DOHH2 (cell line): Measurements from ENCODE around the gene AP1S3.

Source experiments
- H3F3A ChIP-seq: fragments of 200-600 bp; sonication (generic), shearing (Covaris generic); 2 replicates; pipeline ENCODE4 v1.6.0; 2016; ENCODE audit warnings: antibody characterized with exemption, mild to moderate bottlenecking; ENCODE audit not compliant: control insufficient read depth, insufficient read depth
- H3K27ac ChIP-seq: fragments of 200-600 bp; sonication (generic); 2 replicates; pipeline ENCODE4 v1.5.1; 2014; ENCODE audit warnings: low read depth, mild to moderate bottlenecking, low read length, moderate library complexity
- H3K27me3 ChIP-seq: fragments of 200-600 bp; sonication (generic); 2 replicates; pipeline ENCODE4 v1.6.1; 2014; ENCODE audit warnings: mild to moderate bottlenecking, low read length, mixed read lengths; ENCODE audit not compliant: control insufficient read depth
- H3K36me3 ChIP-seq: fragments of 200-600 bp; sonication (generic); 2 replicates; pipeline ENCODE4 v1.6.1; 2014; ENCODE audit warnings: mild to moderate bottlenecking, low read length, moderate library complexity, mixed read lengths; ENCODE audit not compliant: control insufficient read depth
- H3K4me1 ChIP-seq: fragments of 200-600 bp; sonication (generic); 2 replicates; pipeline ENCODE4 v1.6.1; 2014; ENCODE audit warnings: mild to moderate bottlenecking, low read length, mixed read lengths; ENCODE audit not compliant: control insufficient read depth
- H3K4me2 ChIP-seq: fragments of 200-600 bp; sonication (generic); 2 replicates; pipeline ENCODE4 v1.6.0; 2014; ENCODE audit warnings: mild to moderate bottlenecking, low read length, moderate library complexity
- H3K4me3 ChIP-seq: fragments of 200-600 bp; sonication (generic); 2 replicates; pipeline ENCODE4 v1.5.1; 2014; ENCODE audit warnings: mild to moderate bottlenecking, low read length, mixed read lengths
- H3K79me2 ChIP-seq: fragments of 200-600 bp; sonication (generic); 2 replicates; pipeline ENCODE4 v1.6.1; 2014; ENCODE audit warnings: mild to moderate bottlenecking, low read length, mixed read lengths; ENCODE audit not compliant: control insufficient read depth
- H3K9me2 ChIP-seq: fragments of 200-600 bp; sonication (generic); replicated peaks from 2 replicates; pipeline ENCODE4 v1.6.1; 2014; ENCODE audit warnings: mild to moderate bottlenecking, low read length, mixed read lengths; ENCODE audit not compliant: control insufficient read depth
- H3K9me3 ChIP-seq: fragments of 200-600 bp; sonication (generic); 2 replicates; pipeline ENCODE4 v1.6.1; 2014; ENCODE audit warnings: antibody characterized with exemption, low read length, mixed read lengths; ENCODE audit not compliant: control insufficient read depth, insufficient read depth
- H4K20me1 ChIP-seq: fragments of 200-600 bp; sonication (generic); 2 replicates; pipeline ENCODE4 v1.6.0; 2014; ENCODE audit warnings: low read depth, mild to moderate bottlenecking, antibody characterized with exemption, low read length, moderate library complexity; ENCODE audit not compliant: control insufficient read depth, insufficient read depth
- CTCF ChIP-seq: fragments of 200-600 bp; sonication (generic); IDR thresholded peaks from one replicate; pipeline ENCODE4 v1.5.1; 2014; ENCODE audit warnings: antibody characterized with exemption, mild to moderate bottlenecking, low read depth, low read length; ENCODE audit not compliant: poor library complexity, severe bottlenecking
- EZH2phosphoT487 ChIP-seq: fragments of 200-600 bp; sonication (generic); IDR thresholded peaks from 2 replicates; pipeline ENCODE4 v1.6.1; 2017; ENCODE audit warnings: borderline replicate concordance, mild to moderate bottlenecking, antibody characterized with exemption, low read length, moderate library complexity, mixed read lengths

Gene AP1S3

GRCh38 chr2:223832241-223832903, 5.0 kb downstream of the AP1S3 start:
- TF ChIP-seq EZH2phosphoT487, result no peak
- TF ChIP-seq CTCF, result no peak
- Histone ChIP-seq H3K9me3 (no peaks in the 10 kb centered on the region), H3K9me2 (no peaks in the 10 kb centered on the region), H3K79me2 (peaks cover 33% of the 10 kb centered on the region), H3K4me1 (peaks cover 15% of the 10 kb centered on the region), H4K20me1 (0 out of 2 replicates have a peak, but pooled peaks cover 6% of the 10 kb centered on the region), H3K4me3 (no peak overlapping the region), H3K27me3 (no peaks in the 10 kb centered on the region), H3F3A (no peaks in the 10 kb centered on the region), H3K36me3 (no peaks in the 10 kb centered on the region), H3K27ac (no peak overlapping the region), H3K4me2 (no peak overlapping the region)

- Histone ChIP-seq H3F3A (no peaks in the 10 kb centered on the region), H3K4me3 (no peak overlapping the region), H3K9me2 (no peaks in the 10 kb centered on the region), H4K20me1 (0 out of 2 replicates have a peak, but pooled peaks cover 6% of the 10 kb centered on the region), H3K4me2 (no peak overlapping the region), H3K79me2 (peaks cover 26% of the 10 kb centered on the region), H3K4me1 (peaks cover 5% of the 10 kb centered on the region), H3K27me3 (no peaks in the 10 kb centered on the region), H3K9me3 (no peaks in the 10 kb centered on the region), H3K36me3 (no peaks in the 10 kb centered on the region), H3K27ac (no peak overlapping the region)
- TF ChIP-seq EZH2phosphoT487, result no peak
- no peak for TF ChIP-seq CTCF
Observed at GRCh38 chr2:223829128-223829527, 8.3 kb downstream of the AP1S3 start.

- no peak overlapping the region for H3K27ac ChIP-seq
- TF ChIP-seq CTCF (no peak), EZH2phosphoT487 (no peak)
- H3K4me1 ChIP-seq, result peaks cover 13% of the 10 kb centered on the region
- no peak overlapping the region for H3K4me2 ChIP-seq
- H4K20me1 ChIP-seq, result 0 out of 2 replicates have a peak, but pooled peaks cover 5% of the 10 kb centered on the region
- H3K9me2 ChIP-seq, result no peaks in the 10 kb centered on the region
- H3K4me3 ChIP-seq, result no peak overlapping the region
- H3K27me3 ChIP-seq, result no peaks in the 10 kb centered on the region
- peaks cover 28% of the 10 kb centered on the region for H3K79me2 ChIP-seq
- 0 out of 2 replicates have a peak, but pooled peaks cover under 1% of the 10 kb centered on the region for H3F3A ChIP-seq
- H3K36me3 ChIP-seq, result no peaks in the 10 kb centered on the region
- H3K9me3 ChIP-seq, result no peaks in the 10 kb centered on the region
Observed at GRCh38 chr2:223828314-223828713, 9.1 kb downstream of the AP1S3 start.
